Non-pigmented ciliary epithelial cell (primary cell): Measurements from ENCODE around the gene MOGAT2.

ENCODE experiments used
- DNase-seq: peaks from one replicate; pipeline ENCODE4 v3.0.0-alpha.2; 2010; ENCODE audit warnings: low read depth

MOGAT2 gene

GRCh38 chr11:75760243-75760642 is 42.6 kb downstream of the MOGAT2 start:
- no peak for DNase-seq

- peak; percentile 15 for DNase-seq
Measured at GRCh38 chr11:75760710-75761493, 43.3 kb downstream of the MOGAT2 start.

GRCh38 chr11:75762158-75762557 is 44.5 kb downstream of the MOGAT2 start:
- DNase-seq = no peak

DNA sequence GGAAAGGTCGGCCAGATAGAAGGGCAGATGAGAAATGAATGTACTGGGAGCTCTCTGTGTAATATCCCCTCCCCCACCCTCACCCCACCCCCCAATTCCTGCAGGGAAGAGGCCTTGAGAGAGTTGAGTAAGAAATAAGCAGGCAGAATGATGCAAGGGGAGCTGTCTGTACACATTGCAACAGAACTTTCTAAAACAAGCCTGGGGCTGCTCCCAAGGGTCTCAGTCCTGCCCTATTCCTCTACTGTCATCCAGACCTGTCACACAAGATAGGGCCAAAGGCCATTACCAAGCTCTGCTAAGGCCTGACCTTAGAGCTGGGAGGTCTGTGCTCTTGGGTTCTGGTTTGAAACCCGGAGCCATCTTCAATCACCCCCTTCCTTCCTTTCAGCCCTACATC is 45.2 kb downstream of the MOGAT2 start:
- no peak for DNase-seq

DNA sequence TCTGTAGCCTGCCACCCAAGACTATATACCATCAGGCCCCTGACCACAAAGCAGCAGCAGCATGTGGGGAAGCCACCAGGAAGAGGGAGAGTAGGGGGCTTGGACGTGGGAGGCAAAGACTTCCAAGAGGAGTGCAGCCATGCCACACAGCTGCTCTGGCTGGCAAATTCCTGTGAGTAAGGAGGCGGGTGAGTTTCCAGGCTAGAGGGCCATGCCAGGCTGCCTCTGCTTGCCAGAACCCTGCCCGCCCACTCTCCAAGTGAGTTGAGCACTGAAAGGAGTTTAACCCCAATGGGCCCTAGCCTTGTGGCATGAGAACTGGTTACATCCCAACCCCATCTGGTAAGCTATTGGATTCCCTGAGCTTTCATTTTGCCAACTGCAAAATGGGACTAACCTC is 46.2 kb downstream of the MOGAT2 start:
- no peak for DNase-seq

GRCh38 chr11:75765116-75765515 is 47.5 kb downstream of the MOGAT2 start:
- DNase-seq = no peak

DNA sequence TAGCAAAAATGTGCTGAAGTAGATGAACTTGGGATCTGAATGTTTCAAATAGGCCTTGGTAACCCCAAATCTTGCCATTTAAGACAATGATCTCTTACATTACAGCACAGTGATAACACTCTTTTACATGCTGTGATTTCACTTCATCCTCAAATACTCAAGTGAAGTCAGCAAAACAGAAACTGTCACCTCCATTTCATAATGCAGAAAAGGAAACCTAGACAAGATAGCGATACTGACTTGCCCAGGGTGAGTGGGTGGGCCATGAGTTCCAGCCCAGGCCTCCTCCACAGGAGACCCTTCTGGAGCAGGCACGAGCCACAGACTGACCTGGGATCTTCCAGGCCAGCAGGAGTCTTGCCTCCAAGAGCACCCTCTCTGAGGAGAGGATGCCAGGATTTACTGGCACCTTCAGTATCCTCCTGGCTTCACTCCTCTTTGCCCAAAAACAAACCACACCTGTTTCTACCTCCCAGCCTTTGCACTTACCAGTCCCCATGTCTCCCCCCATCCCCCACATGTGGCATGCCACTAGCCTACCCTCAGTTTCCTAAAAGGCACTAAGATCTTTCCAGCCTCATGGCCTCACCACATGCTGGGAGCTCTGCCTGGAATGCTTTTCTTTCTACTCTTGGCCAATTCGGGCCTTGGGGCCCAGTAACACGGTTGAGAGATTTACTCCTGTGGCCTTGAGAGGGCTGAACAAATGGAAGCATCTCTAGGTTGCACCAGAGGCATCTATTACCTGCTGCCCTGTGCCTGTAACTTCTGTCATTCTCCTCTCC is 49.0 kb downstream of the MOGAT2 start:
- DNase-seq = no peak

GRCh38 chr11:75767228-75767572 is 49.6 kb downstream of the MOGAT2 start:
- no peak for DNase-seq

DNA sequence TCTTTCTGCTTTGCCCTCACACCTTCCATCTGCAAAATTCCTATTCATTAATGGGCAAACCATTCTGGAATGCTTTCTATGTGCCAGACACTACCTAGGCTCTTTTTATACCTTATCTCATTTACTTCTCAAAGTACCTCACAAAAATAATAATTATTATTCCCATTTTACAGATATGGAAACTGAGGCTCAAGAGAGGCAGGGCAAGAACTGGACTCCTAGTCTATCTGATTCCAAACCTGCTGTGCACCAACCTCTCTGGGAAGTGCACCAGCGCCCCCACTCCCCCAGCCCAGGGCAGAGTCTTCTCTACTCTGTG is 50.1 kb downstream of the MOGAT2 start:
- no peak for DNase-seq

DNA sequence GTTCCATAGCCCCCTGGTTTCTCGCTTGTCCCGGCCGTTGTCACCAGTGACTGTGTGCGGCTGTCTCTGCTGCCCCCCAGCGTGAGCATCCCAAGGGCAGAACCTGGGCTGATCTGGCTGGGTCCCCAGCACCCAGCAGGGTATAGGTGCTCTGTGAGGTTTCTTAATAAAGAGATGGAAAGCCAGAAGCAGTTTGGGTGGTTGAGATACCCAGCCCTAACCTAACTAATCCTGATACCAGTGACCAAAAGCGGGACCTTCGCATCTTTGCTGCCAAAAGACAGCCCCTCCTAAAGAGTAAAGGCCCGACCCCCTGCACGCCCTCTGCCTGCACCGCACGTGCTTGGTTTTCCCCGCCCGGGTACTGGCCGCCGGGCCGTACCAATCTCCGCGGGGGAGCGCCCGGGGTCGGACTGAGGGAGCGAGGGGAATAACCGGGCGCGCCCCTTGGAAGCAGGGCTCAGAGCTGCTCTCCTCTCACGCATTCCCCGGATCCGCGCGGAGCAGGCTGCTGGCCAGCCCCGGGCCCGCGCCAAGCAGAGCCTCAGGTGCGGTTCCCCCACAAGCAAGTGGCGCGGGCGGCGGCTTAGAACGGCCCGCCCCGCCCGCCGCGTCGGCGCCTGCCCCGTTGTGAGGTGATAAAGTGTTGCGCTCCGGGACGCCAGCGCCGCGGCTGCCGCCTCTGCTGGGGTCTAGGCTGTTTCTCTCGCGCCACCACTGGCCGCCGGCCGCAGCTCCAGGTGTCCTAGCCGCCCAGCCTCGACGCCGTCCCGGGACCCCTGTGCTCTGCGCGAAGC is 50.7 kb downstream of the MOGAT2 start, which contains the start of gene DGAT2:
Gene DGAT2 (plus strand): TSS at position 667 of the 797 bp plus-strand sequence. CDS start 214 bp downstream, outside the sequence.
- DNase-seq = no peak

DNA sequence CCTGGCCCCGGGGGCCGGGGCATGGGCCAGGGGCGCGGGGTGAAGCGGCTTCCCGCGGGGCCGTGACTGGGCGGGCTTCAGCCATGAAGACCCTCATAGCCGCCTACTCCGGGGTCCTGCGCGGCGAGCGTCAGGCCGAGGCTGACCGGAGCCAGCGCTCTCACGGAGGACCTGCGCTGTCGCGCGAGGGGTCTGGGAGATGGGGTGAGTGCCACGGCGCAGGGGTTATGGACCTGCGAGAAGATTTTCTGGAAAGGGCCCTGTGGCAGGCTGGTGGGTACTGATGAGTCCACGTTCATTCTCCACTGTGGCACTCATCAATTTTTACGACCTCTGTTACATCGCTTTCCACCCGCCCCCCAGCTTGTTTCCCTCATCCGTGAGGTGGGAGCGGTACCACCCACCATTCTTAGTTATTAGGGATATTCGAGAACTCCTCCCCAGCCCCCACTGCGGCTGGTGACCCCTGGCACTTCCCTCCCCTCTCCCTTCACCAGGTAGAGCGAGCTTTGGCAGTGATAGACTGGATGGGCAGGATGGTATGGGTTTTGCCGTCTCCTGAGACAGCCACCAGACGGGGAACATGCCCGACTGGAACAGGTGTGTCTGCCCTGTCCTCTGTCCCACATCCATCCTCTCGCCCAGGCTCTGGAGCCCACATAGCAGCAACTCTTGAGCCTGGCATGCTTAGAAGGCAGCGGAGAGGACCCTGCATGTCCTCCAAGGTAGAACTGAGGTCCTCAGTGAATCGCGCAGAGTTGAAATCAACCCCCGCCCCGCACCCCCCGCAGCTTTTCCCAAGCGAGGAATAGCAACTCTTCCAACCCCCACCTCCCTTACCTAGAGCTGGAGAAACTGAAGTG is 51.5 kb downstream of the MOGAT2 start:
- DNase-seq = no peak

GRCh38 chr11:75770102-75770501 is 52.5 kb downstream of the MOGAT2 start:
- no peak for DNase-seq

GRCh38 chr11:75771646-75772410 is 54.2 kb downstream of the MOGAT2 start:
- DNase-seq = peak; percentile 32

GRCh38 chr11:75773595-75774353 is 56.1 kb downstream of the MOGAT2 start:
- no peak for DNase-seq

GRCh38 chr11:75775056-75775455 is 57.4 kb downstream of the MOGAT2 start:
- no peak for DNase-seq

GRCh38 chr11:75776546-75776945 is 58.9 kb downstream of the MOGAT2 start:
- no peak for DNase-seq

- no peak for DNase-seq
Measured at GRCh38 chr11:75777461-75778110, 59.9 kb downstream of the MOGAT2 start.

GRCh38 chr11:75778962-75779361 is 61.3 kb downstream of the MOGAT2 start:
- DNase-seq = no peak

- no peak for DNase-seq
Measured at GRCh38 chr11:75779960-75780359, 62.3 kb downstream of the MOGAT2 start.

GRCh38 chr11:75780888-75781287 is 63.2 kb downstream of the MOGAT2 start:
- no peak for DNase-seq
